Umbilical cord (tissue), 2 donors: ENCODE results near the gene SNX27. TPM values are rescaled to one million over a fixed set of nuclear protein-coding genes. Genes with fewer than 3 reads are reported as not detected.

Source experiments
- DNase-seq: peaks from one replicate; pipeline ENCODE4 v3.0.0-alpha.2; 2015; ENCODE audit warnings: low spot score
- total RNA-seq: library from RNA; depleted of rRNA; stranded (reverse); fragments of >200 nt; gene quantifications from one replicate; pipeline ENCODE4 v1.2.3, GENCODE V29; 2014; ENCODE audit warnings: low replicate concordance; ENCODE audit not compliant: insufficient read depth

SNX27 gene
- total RNA-seq, 1 donor from 2014 or later = 47.4 TPM

DNA sequence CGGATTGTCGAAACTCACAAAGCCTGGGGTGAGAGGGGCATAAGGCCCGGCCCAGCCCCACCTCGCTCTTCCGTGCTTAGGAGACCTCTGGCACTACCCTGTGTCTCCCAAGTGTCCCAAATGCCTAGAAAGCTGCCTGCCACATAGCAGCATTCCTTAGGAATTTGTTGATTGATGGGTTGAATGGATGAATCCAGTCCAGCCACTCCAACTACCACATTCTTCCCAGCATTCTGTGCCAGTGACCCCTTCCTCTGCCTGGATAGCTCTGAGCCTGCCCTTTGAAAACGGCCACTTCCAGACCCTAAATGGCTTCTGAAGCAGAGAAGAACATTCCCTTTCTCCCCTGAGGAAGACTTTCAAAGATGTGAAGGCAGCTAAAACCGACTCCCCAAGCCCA is 93.3 kb downstream of the SNX27 start:
- no peak for DNase-seq

DNA sequence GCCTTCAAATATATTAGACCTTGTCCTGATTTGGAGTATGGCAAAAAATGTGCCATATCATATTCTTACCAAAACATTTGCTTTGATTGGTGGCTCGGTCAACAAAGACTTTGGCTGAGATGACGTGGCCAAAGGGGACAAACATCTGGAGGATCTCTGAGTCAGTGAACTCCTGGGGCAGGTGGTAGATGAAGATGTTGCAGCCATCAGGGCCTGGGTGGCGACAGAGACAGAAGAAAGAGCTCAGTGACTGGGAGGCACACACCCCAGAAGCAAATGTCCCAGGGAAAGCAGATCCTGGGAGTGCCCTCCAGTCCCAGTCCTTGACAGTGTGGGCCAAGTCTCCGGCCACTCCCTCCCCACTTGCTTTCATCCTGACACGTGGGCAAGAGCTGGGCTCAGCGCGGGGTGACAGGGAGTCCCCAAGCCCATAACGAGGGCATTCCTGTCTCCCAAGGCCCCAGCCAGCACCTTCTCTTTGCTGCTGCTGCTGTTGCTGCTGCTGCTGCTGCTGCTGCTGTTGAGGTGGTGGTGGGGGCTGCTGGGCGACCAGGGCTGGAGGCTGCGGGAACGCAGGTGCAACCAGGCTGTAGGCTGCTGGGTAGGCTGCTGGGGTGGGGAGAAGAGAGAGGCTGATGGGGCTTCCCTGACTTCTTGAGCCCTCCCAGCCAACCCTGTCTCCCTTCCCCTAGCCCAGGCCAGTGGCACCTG is 94.1 kb downstream of the SNX27 start:
- DNase-seq = no peak

DNA sequence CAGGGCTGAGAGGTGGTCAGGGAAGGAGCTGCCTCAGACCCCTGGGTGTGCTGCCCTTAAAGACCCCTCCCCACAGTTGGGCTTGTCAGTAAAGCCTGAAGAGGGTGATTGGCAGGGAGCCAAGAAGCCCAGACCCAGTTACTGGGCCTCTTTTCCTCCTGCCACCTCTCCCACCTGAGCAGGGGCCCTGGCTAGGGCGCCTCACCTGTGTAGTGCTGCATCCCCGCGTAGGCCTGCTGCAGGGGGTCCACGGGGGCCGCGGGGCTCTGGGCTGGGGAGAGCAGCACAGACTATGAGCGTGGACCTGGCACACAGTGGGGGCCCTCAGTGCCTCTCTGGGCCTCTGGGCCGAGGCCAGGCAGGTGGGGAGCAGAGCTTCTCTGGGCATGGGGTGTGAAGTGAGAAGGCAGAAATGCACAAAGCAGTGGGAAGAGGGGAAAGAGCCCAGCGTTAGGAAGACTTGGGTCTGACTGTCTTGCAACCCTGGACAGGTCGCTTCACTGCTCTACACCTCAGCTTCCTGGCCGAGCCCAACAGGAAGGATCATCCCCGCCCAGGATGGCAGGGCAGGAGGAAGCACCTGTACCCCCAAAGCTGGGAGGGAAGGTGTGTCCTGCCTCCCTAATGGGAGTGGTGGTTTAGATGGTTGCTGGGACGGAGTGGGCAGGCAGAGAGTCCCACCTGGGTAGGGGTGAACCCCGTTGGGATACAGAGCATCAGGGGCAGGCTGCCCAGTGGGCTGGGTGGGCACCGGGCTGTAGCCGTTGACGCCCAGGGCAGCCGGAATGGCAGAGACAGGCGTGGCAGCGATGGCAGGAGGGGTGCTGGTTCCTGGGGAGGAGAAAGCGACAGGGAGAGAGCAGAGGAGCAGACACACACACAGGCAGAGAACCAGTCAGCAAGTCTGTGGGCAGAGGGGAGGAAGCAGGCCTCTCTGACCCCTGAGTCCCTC is 94.9 kb downstream of the SNX27 start:
- no peak for DNase-seq

DNA sequence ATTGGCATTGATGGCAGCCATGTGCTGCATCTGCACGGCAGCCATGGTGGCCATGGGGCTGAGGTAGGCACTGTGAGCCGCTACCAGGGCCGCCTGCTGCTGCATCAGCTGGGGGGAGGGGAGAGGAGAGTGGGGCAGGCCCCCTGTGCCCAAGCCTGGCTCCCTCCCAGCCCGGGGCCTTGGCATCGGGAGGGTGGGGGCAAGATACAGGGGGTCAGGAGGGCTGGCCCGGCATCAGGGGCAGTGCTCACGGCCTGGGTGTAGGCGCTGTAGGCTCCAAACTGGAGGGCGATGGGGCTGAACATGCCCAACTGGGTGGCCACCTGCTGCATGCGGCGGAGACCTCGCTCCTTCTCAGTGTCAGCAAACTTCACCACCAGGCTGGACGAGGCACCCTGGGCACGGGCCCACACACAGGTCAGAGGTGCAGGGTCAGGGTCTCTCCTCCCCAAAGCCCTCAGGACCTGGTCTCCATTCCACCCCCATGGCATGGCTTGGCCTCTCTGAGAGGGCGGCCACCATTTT is 95.8 kb downstream of the SNX27 start:
- no peak for DNase-seq

DNA sequence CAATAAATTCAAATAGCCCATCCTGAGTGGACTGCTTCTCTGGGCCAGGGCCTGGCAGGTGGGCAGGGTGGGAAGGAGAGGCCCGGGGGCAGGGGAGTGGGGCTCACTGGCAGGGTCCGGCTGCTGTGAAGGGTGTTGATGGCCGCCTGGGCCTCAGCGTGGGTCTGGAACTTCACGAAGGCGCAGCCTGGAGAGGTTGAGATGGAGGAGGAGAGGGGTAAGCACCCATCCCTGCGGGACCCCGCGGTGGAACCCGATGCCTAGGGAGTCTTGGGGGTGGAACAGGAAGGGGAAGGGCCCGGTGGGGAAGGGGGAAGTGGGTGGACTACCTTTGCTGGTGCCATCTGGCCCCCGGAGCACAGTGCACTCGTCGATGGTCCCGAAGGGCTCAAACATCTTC is 97.0 kb downstream of the SNX27 start:
- DNase-seq = no peak

DNA sequence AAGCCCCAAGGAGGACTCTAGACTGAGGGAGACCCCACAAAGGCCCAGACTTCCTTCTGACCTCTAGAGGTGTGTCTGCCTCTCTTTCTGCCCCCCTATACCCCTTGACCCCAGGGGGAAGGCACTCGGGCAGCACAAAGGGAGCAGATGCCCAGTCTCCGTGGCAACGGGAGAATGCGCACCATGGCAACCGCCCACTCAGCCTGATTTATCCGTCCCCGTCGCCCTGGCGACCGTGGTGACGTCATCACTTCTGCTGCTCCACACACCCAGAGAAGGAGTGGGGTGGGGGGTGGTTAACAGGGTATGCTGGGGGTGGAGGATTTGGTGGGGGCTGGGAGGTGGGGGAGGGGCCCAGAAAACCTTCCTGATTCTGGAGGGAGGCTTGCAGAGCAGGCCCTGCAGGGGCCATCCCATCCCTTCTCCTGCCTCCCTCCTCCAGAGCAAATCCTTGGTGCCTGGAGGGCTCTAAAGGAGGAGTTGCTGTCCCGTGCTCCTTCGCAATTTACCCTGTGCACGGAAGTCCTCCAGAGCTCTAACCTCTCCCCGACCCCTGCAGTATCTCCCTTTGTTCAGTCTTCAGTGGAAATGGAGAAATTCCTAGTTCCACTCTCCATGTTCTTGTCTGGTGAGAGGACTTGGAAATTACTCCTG is 98.5 kb downstream of the SNX27 start:
- DNase-seq = peak; percentile 17

DNA sequence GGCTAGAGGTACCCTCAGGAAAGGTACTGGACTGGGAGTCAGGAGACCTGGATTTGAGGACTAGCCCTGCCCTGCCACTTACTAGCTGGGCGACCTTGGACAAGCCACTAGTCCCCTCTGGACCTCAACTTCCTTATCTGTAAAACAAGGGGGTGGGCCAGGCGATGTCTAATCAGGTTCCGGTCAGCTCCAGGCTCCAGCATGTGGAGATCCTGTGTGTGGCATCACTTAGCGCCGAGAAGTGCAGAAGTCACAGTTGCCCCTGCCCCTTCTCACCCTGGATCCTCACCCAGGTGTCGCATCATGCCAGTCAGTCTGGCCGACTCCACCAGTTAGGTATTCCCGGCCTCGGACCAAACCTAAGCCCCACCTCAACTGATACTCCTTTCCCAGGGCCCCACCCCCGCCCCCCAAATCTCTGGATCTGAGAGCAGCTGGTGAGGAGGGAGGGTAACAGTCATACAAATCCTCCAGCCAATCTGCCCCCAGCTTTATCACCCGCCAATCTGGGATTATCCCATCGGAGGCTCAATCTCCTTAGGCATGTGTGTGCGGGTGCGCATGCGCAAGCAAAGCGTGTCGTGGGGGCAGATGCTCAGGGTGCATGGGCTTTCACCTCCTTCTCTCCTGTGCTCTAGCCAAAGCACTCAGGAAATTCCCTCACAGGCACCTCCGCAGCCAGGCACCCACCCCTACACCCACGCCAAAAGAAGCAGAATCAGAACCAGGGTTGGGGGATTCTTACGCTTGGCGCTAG is 99.4 kb downstream of the SNX27 start:
- DNase-seq = no peak

DNA sequence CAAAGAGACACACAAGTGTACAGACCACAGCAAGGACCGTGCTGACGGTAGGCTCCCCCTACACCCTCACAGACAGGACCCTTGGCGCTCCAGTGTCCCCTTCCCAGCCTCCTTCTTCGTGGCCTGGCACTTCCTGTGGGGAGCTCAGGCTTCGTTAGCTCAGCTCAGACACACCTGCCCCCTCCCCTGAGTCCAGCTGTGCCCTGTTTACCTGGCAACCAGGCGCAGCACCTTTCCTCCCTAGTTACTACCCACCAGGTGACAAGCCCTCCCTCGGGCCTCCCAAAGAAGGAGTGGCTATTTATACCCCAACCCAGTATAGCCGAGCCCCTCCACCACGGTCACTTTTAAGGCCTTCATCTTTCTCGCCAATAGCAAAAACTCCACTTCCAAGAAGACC is 100.1 kb downstream of the SNX27 start:
- no peak for DNase-seq

GRCh38 chr1:151713044-151713443 is 101.2 kb downstream of the SNX27 start:
- DNase-seq = no peak

- DNase-seq = no peak
Measured at GRCh38 chr1:151713874-151714273, 102.0 kb downstream of the SNX27 start.

- no peak for DNase-seq
Measured at GRCh38 chr1:151714820-151715725, 103.2 kb downstream of the SNX27 start.

GRCh38 chr1:151715726-151716404 is 104.0 kb downstream of the SNX27 start:
- no peak for DNase-seq

- no peak for DNase-seq
Measured at GRCh38 chr1:151716405-151716762, 104.5 kb downstream of the SNX27 start.

GRCh38 chr1:151716771-151717631 is 105.2 kb downstream of the SNX27 start, which contains the start of gene CELF3:
CELF3 (minus strand) TSS chr1:151716803; CDS start chr1:151716020, 783 bp downstream.
- DNase-seq = peak; percentile 62

- DNase-seq = no peak
Measured at GRCh38 chr1:151718011-151718431, 106.2 kb downstream of the SNX27 start.

DNA sequence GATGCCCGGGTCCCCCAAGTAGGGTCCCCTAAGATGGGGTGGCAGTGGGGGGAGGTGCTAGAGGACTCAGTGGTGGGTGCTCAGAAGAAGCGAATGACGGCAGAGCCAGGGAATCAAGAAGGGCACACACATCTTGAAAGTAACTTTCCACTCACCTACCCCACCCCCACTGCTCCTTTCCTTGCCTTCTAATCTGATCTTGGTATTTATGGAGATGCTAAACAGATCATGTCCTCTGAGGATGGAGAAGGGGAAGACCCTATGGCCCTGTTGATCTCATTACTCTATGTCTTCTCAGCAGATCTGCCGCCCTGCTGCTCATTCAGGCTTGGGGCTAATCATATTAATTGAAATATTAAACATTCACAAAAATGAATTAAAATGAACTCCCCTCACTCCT is 106.8 kb downstream of the SNX27 start:
- DNase-seq = no peak

DNA sequence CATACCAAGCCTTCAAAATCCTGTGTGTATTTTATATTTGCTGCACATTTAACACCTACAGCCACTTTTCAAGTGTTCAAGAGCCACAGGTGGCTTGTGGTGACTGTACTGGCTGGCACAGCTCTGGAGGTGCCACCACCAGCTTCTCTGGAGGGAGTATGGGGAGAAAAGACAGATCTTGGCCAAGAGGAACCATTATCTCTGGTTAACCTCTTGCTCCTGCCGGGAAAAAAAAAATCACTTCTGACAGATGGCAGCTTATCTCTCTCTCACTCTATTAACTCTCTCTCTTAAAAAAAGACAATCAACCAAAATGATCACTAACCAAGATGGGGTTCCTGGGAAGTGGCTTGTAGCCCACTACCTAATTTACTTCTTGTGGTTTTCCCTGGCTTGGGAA is 108.3 kb downstream of the SNX27 start:
- DNase-seq = no peak

DNA sequence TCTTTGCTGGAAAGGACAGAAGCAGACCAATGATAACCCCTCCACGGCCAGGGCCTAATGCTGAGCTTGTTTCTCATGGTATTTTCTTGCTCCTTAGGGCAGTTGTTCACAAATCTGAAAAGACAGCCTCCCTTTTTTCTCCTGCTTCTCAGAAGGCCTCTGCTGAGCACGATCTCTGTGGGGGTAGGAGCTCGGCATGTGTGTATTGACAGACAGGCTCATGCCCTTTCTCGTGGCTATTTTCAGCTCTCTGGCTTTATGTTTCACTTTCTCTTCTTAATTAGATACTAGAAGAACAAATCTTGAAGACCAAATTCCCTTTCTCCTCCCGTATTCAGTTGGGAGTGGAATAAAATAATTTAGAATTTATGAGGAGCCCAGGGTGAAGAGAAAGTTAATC is 108.7 kb downstream of the SNX27 start:
- no peak for DNase-seq
